Measurements from ENCODE around the gene MORN4.
A peak's percentile ranks its signal among the peaks of the same experiment; 100 is the strongest.

MORN4 gene

GRCh38 chr10:97632949-97633884 lies at the start of gene MORN4:
Gene MORN4, minus strand, starts transcription at chr10:97633500. Its CDS starts 13,847 bp downstream, at chr10:97619653.
- Histone ChIP-seq H3K4me3 (ENCODE audit: low read length) (peak within 1 kb of the TSS; percentile 86), H2AFZ (ENCODE audit: low read depth, low read length) (peak within 1 kb of the TSS; percentile 91), H3K36me3 (ENCODE audit: insufficient read depth, low read length) (peaks cover 2% of the 10 kb centered on the region), H3K27me3 (ENCODE audit: insufficient read depth, low read length) (no peaks in the 10 kb centered on the region), H3K4me1 (ENCODE audit: insufficient read depth, low read length) (peaks cover 2% of the 10 kb centered on the region), H3K9me3 (ENCODE audit: low read length) (no peaks in the 10 kb centered on the region)

DNA sequence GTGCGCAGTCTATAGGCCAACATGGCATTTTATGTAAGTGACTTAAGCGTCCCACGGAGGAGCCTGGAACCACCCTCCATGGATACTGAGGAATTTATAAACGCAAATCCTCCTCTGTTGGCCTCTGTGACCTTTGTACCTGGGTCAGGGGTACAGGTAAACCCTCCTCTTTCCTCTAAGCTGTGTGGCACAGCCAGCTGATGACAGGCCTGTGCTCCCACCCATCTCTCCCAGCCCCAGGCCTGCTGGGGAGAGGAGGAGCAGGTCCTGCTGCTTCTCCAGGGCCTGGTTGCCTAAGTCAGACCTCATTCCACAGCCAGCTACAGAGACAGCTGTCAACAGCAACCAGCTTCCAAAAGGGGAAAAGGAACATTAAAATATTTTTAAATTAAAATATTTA lies 48.7 kb upstream of the MORN4 start:
- Histone ChIP-seq H3K27me3 (ENCODE audit: insufficient read depth, low read length) (no peaks in the 10 kb centered on the region), H3K4me1 (ENCODE audit: insufficient read depth, low read length) (peaks cover 2% of the 10 kb centered on the region), H3K4me3 (ENCODE audit: low read length) (no peak overlapping the region), H2AFZ (ENCODE audit: low read depth, low read length) (no peak overlapping the region), H3K36me3 (ENCODE audit: insufficient read depth, low read length) (no peaks in the 10 kb centered on the region), H3K9me3 (ENCODE audit: low read length) (no peaks in the 10 kb centered on the region)

DNA sequence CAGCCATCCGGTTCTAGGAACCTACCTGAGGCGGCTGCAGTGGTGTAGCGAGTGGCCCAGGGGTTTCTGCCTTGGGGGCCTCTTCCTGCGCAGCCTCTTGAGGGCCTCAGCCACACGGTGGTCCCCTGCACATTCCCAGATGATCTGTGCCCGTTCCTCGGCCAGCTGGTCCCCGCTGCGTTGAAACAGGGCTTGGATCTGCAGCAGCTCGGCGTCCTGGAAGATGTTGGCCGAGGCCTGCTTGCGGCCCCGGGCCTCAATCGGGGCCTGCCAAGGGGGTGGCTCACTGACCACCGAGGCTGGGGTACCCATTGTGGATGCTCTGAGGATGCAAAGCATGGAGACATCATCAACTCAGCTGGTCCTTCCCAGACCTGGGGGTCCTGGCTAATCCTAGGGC lies 46.3 kb upstream of the MORN4 start:
- Histone ChIP-seq H3K9me3 (ENCODE audit: low read length) (no peaks in the 10 kb centered on the region), H3K36me3 (ENCODE audit: insufficient read depth, low read length) (peaks cover 15% of the 10 kb centered on the region), H3K4me3 (ENCODE audit: low read length) (no peak overlapping the region), H3K27me3 (ENCODE audit: insufficient read depth, low read length) (no peaks in the 10 kb centered on the region), H3K4me1 (ENCODE audit: insufficient read depth, low read length) (no peaks in the 10 kb centered on the region), H2AFZ (ENCODE audit: low read depth, low read length) (no peak overlapping the region)

GRCh38 chr10:97676770-97677581 lies 43.7 kb upstream of the MORN4 start:
- no peak overlapping the region for H3K4me3 ChIP-seq (ENCODE audit: low read length)
- H3K27me3 ChIP-seq (ENCODE audit: insufficient read depth, low read length), result no peaks in the 10 kb centered on the region
- peaks cover 30% of the 10 kb centered on the region for H3K36me3 ChIP-seq (ENCODE audit: insufficient read depth, low read length)
- no peaks in the 10 kb centered on the region for H3K4me1 ChIP-seq (ENCODE audit: insufficient read depth, low read length)
- H2AFZ ChIP-seq (ENCODE audit: low read depth, low read length), result no peak overlapping the region
- no peaks in the 10 kb centered on the region for H3K9me3 ChIP-seq (ENCODE audit: low read length)

GRCh38 chr10:97675222-97675621 lies 41.9 kb upstream of the MORN4 start:
- Histone ChIP-seq H2AFZ (ENCODE audit: low read depth, low read length) (no peak overlapping the region), H3K4me1 (ENCODE audit: insufficient read depth, low read length) (no peaks in the 10 kb centered on the region), H3K27me3 (ENCODE audit: insufficient read depth, low read length) (no peaks in the 10 kb centered on the region), H3K4me3 (ENCODE audit: low read length) (no peak overlapping the region), H3K9me3 (ENCODE audit: low read length) (no peaks in the 10 kb centered on the region), H3K36me3 (ENCODE audit: insufficient read depth, low read length) (peaks cover 38% of the 10 kb centered on the region)

DNA sequence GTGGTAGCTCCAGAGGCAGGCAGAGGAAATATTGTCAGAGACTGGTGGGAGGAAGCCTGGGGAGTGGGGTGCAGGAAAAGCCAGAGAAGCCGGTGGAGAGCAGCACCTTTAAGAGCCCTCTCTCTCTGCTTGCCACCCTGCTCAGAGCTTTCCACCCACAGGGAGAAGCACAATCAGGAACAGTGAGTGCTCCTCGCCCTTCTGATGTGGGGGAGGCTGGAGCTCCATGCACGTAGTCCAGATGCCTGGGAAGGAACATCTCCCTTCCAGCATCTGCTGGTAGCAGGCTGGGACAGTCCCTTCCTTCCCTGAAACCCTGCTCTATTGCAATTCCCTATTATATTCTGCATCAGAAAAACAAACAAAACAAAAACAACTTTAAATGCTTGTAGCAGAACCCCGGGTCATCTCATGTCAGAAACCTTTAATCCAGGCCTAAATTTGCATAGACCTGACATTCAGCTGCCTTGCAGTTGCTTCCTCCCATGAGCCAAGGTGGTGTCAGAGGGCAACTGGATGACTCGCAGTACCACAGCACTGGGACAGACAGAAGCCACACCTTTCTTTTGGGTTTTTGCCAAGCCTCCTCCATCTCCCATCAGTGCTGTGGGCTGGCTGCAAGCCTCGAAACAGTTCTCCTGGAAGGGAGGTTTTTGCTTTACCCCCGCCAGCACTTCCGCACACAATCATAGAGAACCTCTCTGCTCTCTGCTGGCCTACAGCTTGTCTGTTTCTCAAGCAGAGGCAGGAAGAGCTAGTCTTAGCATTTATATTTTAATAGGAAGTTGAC lies 40.6 kb upstream of the MORN4 start:
- no peaks in the 10 kb centered on the region for H3K27me3 ChIP-seq (ENCODE audit: insufficient read depth, low read length)
- no peak overlapping the region for H2AFZ ChIP-seq (ENCODE audit: low read depth, low read length)
- no peaks in the 10 kb centered on the region for H3K4me1 ChIP-seq (ENCODE audit: insufficient read depth, low read length)
- no peaks in the 10 kb centered on the region for H3K9me3 ChIP-seq (ENCODE audit: low read length)
- no peak overlapping the region for H3K4me3 ChIP-seq (ENCODE audit: low read length)
- H3K36me3 ChIP-seq (ENCODE audit: insufficient read depth, low read length), result peaks cover 49% of the 10 kb centered on the region

DNA sequence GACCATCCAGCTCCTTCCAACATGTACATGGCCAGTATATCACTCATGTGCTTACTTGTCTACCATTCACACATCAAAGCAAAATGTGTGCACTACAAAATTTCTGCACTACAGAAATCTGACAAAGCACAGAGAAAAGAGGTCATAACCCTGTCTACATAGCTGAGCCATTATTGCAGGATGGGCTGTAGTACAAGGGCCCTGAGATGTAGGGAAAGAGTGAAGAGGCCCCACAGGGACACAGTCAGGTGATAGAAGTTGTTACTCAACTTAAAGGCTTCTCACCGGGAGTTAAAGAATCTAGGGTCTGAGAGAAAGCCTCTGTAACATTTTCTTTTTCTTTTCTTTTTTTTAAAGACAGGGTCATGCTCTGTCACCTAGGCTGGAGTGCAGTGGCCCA lies 36.3 kb upstream of the MORN4 start:
- no peaks in the 10 kb centered on the region for H3K27me3 ChIP-seq (ENCODE audit: insufficient read depth, low read length)
- H3K4me1 ChIP-seq (ENCODE audit: insufficient read depth, low read length), result no peaks in the 10 kb centered on the region
- no peak overlapping the region for H2AFZ ChIP-seq (ENCODE audit: low read depth, low read length)
- H3K9me3 ChIP-seq (ENCODE audit: low read length), result no peaks in the 10 kb centered on the region
- no peak overlapping the region for H3K4me3 ChIP-seq (ENCODE audit: low read length)
- peaks cover 66% of the 10 kb centered on the region for H3K36me3 ChIP-seq (ENCODE audit: insufficient read depth, low read length)

DNA sequence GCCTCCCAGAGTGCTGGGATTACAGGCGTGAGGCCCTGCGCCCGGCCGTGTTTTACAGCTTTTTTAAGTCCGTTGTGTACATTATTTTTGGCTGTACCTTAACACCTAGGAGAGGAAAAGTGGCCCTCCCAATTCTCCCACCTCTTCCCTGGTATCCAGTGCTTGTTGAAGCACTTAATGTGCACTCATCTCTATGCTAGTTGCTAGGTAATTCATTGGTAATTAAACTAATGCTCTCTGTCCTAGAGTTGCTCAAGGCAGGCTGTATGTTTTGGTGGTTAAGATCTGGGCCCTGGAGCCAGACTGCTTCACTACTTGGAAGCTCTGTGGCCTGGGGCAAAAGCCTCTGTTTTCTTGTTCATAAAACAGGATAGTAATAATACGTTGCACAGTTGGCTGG lies 34.2 kb upstream of the MORN4 start:
- H3K36me3 ChIP-seq (ENCODE audit: insufficient read depth, low read length), result peaks cover 71% of the 10 kb centered on the region
- no peak overlapping the region for H3K4me3 ChIP-seq (ENCODE audit: low read length)
- no peaks in the 10 kb centered on the region for H3K4me1 ChIP-seq (ENCODE audit: insufficient read depth, low read length)
- no peak overlapping the region for H2AFZ ChIP-seq (ENCODE audit: low read depth, low read length)
- no peaks in the 10 kb centered on the region for H3K9me3 ChIP-seq (ENCODE audit: low read length)
- H3K27me3 ChIP-seq (ENCODE audit: insufficient read depth, low read length), result no peaks in the 10 kb centered on the region

- Histone ChIP-seq H3K27me3 (ENCODE audit: insufficient read depth, low read length) (no peaks in the 10 kb centered on the region), H3K4me1 (ENCODE audit: insufficient read depth, low read length) (no peaks in the 10 kb centered on the region), H2AFZ (ENCODE audit: low read depth, low read length) (no peak overlapping the region), H3K9me3 (ENCODE audit: low read length) (no peaks in the 10 kb centered on the region), H3K4me3 (ENCODE audit: low read length) (no peak overlapping the region), H3K36me3 (ENCODE audit: insufficient read depth, low read length) (peaks cover 75% of the 10 kb centered on the region)
Observed at GRCh38 chr10:97666992-97667391, 33.7 kb upstream of the MORN4 start.

DNA sequence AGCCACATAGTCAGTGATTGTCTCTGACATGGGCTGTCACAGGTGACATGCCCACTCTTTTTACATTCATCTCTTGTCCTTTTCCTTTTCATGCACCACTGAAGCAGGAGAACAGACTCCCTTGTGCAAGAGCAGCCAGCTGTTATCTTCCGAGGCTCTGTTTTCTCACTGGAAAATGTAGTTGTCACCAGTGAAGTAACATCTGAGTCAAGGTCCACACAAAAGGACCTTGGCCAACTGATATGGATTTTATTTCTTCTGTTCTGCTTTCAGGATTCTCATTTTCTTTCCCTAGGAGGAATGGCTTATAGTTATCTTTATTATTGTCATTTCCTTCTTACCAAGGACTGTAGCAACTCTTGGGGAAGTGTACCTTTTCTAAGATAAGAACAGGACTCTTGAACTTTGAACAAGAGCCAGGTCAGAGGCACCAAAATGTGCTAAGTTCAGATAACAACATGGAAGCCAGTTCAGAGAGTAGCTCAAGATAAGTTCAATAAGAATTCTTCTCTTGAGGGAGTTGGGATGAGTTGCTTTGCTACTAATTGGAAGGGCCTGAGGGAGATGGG lies 31.1 kb upstream of the MORN4 start:
- H2AFZ ChIP-seq (ENCODE audit: low read depth, low read length), result no peak overlapping the region
- H3K9me3 ChIP-seq (ENCODE audit: low read length), result no peaks in the 10 kb centered on the region
- H3K27me3 ChIP-seq (ENCODE audit: insufficient read depth, low read length), result no peaks in the 10 kb centered on the region
- no peaks in the 10 kb centered on the region for H3K4me1 ChIP-seq (ENCODE audit: insufficient read depth, low read length)
- peaks cover 69% of the 10 kb centered on the region for H3K36me3 ChIP-seq (ENCODE audit: insufficient read depth, low read length)
- H3K4me3 ChIP-seq (ENCODE audit: low read length), result no peak overlapping the region

- H3K4me3 ChIP-seq (ENCODE audit: low read length), result no peak overlapping the region
- no peaks in the 10 kb centered on the region for H3K4me1 ChIP-seq (ENCODE audit: insufficient read depth, low read length)
- H3K36me3 ChIP-seq (ENCODE audit: insufficient read depth, low read length), result peaks cover 68% of the 10 kb centered on the region
- no peaks in the 10 kb centered on the region for H3K9me3 ChIP-seq (ENCODE audit: low read length)
- no peak overlapping the region for H2AFZ ChIP-seq (ENCODE audit: low read depth, low read length)
- H3K27me3 ChIP-seq (ENCODE audit: insufficient read depth, low read length), result no peaks in the 10 kb centered on the region
Observed at GRCh38 chr10:97659589-97659988, 26.3 kb upstream of the MORN4 start.

- Histone ChIP-seq H3K9me3 (ENCODE audit: low read length) (no peaks in the 10 kb centered on the region), H3K36me3 (ENCODE audit: insufficient read depth, low read length) (peaks cover 66% of the 10 kb centered on the region), H3K4me3 (ENCODE audit: low read length) (no peak overlapping the region), H3K4me1 (ENCODE audit: insufficient read depth, low read length) (no peaks in the 10 kb centered on the region), H2AFZ (ENCODE audit: low read depth, low read length) (no peak overlapping the region), H3K27me3 (ENCODE audit: insufficient read depth, low read length) (no peaks in the 10 kb centered on the region)
Observed at GRCh38 chr10:97656777-97657176, 23.5 kb upstream of the MORN4 start.

Data from neuron (in vitro differentiated cells).